DND-41 (cell line): ENCODE measurements around the gene JAK2.
"Not testable (repeated sequence)": the region's sequence is repeated elsewhere in the genome, so short reads cannot be mapped to it uniquely, and the experiment has no call there.

ENCODE experiments used
- ATAC-seq: fragments of 200-7000 bp; cut with Tn5 transposase; 3 replicates; pipeline ENCODE4 v1.9.1; 2021; ENCODE audit warnings: low read depth; ENCODE audit not compliant: insufficient read depth
- DNase-seq: peaks from one replicate; pipeline ENCODE4 v3.0.0-alpha.2; 2020
- H2AFZ ChIP-seq: 2 replicates; pipeline ENCODE4 v1.6.0; 2012; ENCODE audit warnings: low read depth, low read length
- H3K27ac ChIP-seq: 2 replicates; pipeline ENCODE4 v1.5.1; 2012; ENCODE audit warnings: low read length, inconsistent platforms
- H3K27me3 ChIP-seq: fragments of 200-600 bp; sonication (generic); 2 replicates; pipeline ENCODE4 v1.6.0; 2012; ENCODE audit warnings: low read length, mild to moderate bottlenecking, inconsistent platforms; ENCODE audit not compliant: insufficient read depth, poor library complexity
- H3K36me3 ChIP-seq: 2 replicates; pipeline ENCODE4 v1.5.1; 2012; ENCODE audit warnings: low read length, inconsistent platforms; ENCODE audit not compliant: insufficient read depth
- H3K4me1 ChIP-seq: 2 replicates; pipeline ENCODE4 v1.5.1; 2012; ENCODE audit warnings: mild to moderate bottlenecking, low read length; ENCODE audit not compliant: insufficient read depth
- H3K4me2 ChIP-seq: 2 replicates; pipeline ENCODE4 v1.6.0; 2012; ENCODE audit warnings: mild to moderate bottlenecking, moderate library complexity, low read length, inconsistent platforms; ENCODE audit not compliant: insufficient read depth
- H3K4me3 ChIP-seq, 2 experiments: fragments of 200-600 bp in 1 of 2; shearing (Covaris generic) in 1 of 2; 2 replicates each; pipeline ENCODE4 v1.5.1; 2012 to 2016; ENCODE audit warnings: inconsistent platforms in 2 of 2, low read length in 2 of 2, mild to moderate bottlenecking in 2 of 2, low read depth in 1 of 2, moderate library complexity in 1 of 2
- H3K79me2 ChIP-seq: 2 replicates; pipeline ENCODE4 v1.6.0; 2012; ENCODE audit warnings: low read length, inconsistent platforms; ENCODE audit not compliant: insufficient read depth
- H3K9ac ChIP-seq: 2 replicates; pipeline ENCODE4 v1.6.0; 2012; ENCODE audit warnings: low read depth, mild to moderate bottlenecking, inconsistent platforms, low read length, moderate library complexity
- H3K9me3 ChIP-seq: 2 replicates; pipeline ENCODE4 v1.5.1; 2012; ENCODE audit warnings: low read length, moderate library complexity, mild to moderate bottlenecking, inconsistent platforms; ENCODE audit not compliant: insufficient read depth, severe bottlenecking
- H4K20me1 ChIP-seq: 2 replicates; pipeline ENCODE4 v1.6.0; 2012; ENCODE audit warnings: low read length; ENCODE audit not compliant: insufficient read depth
- CTCF ChIP-seq: IDR thresholded peaks from 2 replicates; pipeline ENCODE4 v1.5.1; 2012; ENCODE audit warnings: borderline replicate concordance, low read length, moderate library complexity, mild to moderate bottlenecking; ENCODE audit not compliant: poor library complexity, severe bottlenecking; ENCODE audit errors: extremely low read depth
- EZH2 ChIP-seq: IDR thresholded peaks from 3 replicates; pipeline ENCODE4 v1.6.1; 2012; ENCODE audit warnings: borderline replicate concordance, low read depth, mild to moderate bottlenecking, moderate library complexity, low read length, inconsistent platforms; ENCODE audit not compliant: severe bottlenecking

Gene JAK2

DNA sequence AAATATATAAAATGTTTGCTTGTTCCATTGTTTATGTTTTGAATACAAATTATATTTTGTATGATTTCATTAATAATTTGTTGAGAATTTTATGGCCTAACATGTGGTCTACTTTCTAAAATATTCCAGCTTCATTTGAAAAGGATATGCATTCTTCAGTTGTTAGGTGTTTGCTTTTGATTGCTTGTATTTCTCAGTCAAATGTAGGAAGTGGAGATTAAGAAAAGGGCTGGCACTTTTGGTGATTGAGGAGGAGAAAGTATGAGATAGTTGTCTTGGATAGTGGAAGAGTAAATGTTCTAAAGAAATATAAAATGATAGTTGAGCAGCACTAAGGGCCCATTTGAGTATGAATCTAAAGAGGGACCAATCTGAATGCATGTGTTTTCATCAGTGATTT, 23.1 kb downstream of the JAK2 start:
- Histone ChIP-seq H3K9me3 (peaks cover under 1% of the 10 kb centered on the region), H2AFZ (no peak overlapping the region), H3K27ac (no peak overlapping the region), H3K27me3 (no peaks in the 10 kb centered on the region), H4K20me1 (no peaks in the 10 kb centered on the region), H3K4me3 (no peak overlapping the region), H3K4me2 (no peak overlapping the region), H3K9ac (no peak overlapping the region), H3K4me1 (no peaks in the 10 kb centered on the region), H3K79me2 (no peaks in the 10 kb centered on the region), H3K36me3 (no peaks in the 10 kb centered on the region)
- TF ChIP-seq CTCF (no peak), EZH2 (no peak)
- no peak for ATAC-seq
- no peak for DNase-seq

DNA sequence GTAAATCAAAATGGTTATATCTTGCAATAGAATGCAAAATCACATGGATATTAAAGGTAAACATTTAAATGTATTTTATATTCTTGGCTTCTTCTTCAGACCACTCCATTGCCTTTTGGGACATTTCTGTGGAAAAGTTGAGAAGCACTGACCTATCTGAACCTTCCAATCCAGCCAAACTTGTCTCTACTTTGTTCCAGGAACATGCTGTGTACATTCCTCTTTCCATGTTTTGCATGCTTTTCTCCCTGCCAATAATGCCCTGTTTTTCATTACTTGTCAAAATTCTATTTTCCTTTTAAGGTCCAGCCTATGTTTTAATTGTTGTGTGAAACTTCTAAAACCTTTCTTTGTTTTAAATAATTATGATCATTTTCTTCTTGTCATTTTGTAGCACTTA, 28.3 kb downstream of the JAK2 start:
- H3K79me2 ChIP-seq: no peaks in the 10 kb centered on the region
- H3K9ac ChIP-seq: no peak overlapping the region
- ATAC-seq: no peak
- no peak for TF ChIP-seq EZH2
- TF ChIP-seq CTCF: no peak
- H2AFZ ChIP-seq: no peak overlapping the region
- no peaks in the 10 kb centered on the region for H3K27me3 ChIP-seq
- H3K9me3 ChIP-seq: no peaks in the 10 kb centered on the region
- no peak overlapping the region for H3K27ac ChIP-seq
- no peak overlapping the region for H3K4me3 ChIP-seq
- no peak overlapping the region for H3K4me2 ChIP-seq
- peaks cover 2% of the 10 kb centered on the region; the same call in 1 of the 2 replicates for H3K36me3 ChIP-seq
- DNase-seq: no peak
- no peaks in the 10 kb centered on the region for H3K4me1 ChIP-seq
- no peaks in the 10 kb centered on the region for H4K20me1 ChIP-seq

- Histone ChIP-seq H2AFZ (no peak overlapping the region), H3K4me3 (no peak overlapping the region), H3K27me3 (no peaks in the 10 kb centered on the region), H3K9me3 (no peaks in the 10 kb centered on the region), H3K79me2 (peaks cover 4% of the 10 kb centered on the region; the same call in 1 of the 2 replicates), H3K27ac (no peak overlapping the region), H3K36me3 (peaks cover 4% of the 10 kb centered on the region; the same call in 1 of the 2 replicates), H4K20me1 (no peaks in the 10 kb centered on the region), H3K4me1 (no peaks in the 10 kb centered on the region), H3K9ac (no peak overlapping the region), H3K4me2 (no peak overlapping the region)
- TF ChIP-seq CTCF: no peak
- TF ChIP-seq EZH2: no peak
- DNase-seq (no peak), ATAC-seq (no peak)
Measured at GRCh38 chr9:5015934-5016333, 30.9 kb downstream of the JAK2 start.

DNA sequence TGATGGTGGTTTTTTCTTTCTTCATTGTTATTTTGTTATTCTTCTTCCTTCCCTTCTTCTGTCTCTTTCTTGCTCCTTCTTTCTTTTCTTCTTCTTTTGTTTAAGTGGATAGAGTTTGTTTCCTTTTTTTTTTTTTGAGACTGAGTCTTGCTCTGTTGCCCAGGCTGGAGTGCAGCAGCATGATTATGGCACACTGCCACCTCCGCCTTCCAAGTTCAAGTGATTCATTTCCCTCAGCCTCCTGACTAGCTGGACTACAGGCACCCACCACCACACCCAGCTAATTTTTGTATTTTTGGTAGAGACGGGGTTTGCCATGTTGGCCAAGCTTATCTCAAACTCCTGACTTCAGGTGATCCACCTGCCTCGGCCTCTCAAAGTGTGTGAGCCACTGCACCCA, 40.3 kb downstream of the JAK2 start:
- Histone ChIP-seq H3K36me3 (peaks cover 22% of the 10 kb centered on the region), H3K4me2 (no peak overlapping the region), H3K27me3 (no peaks in the 10 kb centered on the region), H3K27ac (no peak overlapping the region), H3K9ac (no peak overlapping the region), H4K20me1 (no peaks in the 10 kb centered on the region), H3K79me2 (no peaks in the 10 kb centered on the region), H3K9me3 (peaks cover 4% of the 10 kb centered on the region), H2AFZ (no peak overlapping the region), H3K4me3 (no peak overlapping the region), H3K4me1 (no peaks in the 10 kb centered on the region)
- no peak for TF ChIP-seq EZH2
- TF ChIP-seq CTCF: no peak
- no peak for DNase-seq
- ATAC-seq: no peak

DNA sequence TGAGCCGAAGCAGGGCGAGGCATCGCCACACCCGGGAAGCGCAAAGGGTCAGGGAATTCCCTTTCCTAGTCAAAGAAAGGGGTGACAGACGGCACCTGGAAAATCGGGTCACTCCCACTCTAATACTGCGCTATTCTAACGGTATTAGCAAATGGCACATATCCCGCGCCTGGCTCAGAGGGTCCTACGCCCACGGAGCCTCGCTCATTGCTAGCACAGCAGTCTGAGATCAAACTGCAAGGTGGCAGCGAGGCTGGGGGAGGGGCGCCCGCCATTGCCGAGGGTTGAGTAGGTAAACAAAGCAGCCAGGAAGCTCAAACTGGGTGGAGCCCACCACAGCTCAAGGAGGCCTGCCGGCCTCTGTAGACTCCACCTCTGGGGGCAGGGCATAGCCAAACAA, 46.9 kb downstream of the JAK2 start:
- H2AFZ ChIP-seq, DNase-seq, H3K9ac ChIP-seq, H3K27ac ChIP-seq, H3K9me3 ChIP-seq, H3K27me3 ChIP-seq, H3K4me3 ChIP-seq, ATAC-seq, H4K20me1 ChIP-seq, H3K4me1 ChIP-seq, H3K79me2 ChIP-seq, H3K4me2 ChIP-seq: not testable (repeated sequence)
- H3K36me3 ChIP-seq: peaks cover 12% of the 10 kb centered on the region; the same call in 1 of the 2 replicates
